DND-41 (cell line): ENCODE data around the gene LYST.

Experiments
- EZH2 ChIP-seq: IDR thresholded peaks from 3 replicates; pipeline ENCODE4 v1.6.1; 2012; ENCODE audit warnings: borderline replicate concordance, low read depth, mild to moderate bottlenecking, moderate library complexity, low read length, inconsistent platforms; ENCODE audit not compliant: severe bottlenecking
- TF ChIP-seq, protein P1 (sequence below): IDR thresholded peaks from 2 replicates; pipeline ENCODE4 v1.5.1; 2012; ENCODE audit warnings: borderline replicate concordance, low read length, moderate library complexity, mild to moderate bottlenecking; ENCODE audit not compliant: poor library complexity, severe bottlenecking; ENCODE audit errors: extremely low read depth

DNA sequence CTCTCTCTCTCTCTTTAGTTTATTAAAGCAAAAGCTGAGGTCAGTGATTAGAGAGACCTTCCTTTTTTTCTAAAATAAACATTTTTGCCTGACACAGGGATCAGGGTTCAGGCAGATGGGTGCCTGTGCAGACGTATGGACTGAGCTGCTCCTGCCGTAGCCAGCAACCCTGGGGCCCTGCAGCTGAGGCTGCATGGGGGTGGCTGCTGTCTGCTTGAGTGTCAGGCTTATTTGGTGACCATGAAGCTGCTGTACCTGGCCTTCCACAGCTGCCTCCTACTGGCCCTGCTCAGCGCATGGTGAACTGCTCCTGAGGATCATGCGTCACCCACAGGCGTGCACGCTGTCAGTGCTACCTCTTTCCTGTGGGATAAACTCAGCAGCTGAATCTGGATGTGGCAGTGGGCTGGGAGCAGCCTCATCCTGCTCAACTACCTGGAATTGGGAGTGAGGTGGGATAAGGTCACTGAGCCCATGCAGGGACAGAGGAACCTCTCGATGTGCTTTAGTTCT lies 252.2 kb downstream of the LYST start:
- TF ChIP-seq EZH2 = no peak
- TF ChIP-seq, protein P1, sequence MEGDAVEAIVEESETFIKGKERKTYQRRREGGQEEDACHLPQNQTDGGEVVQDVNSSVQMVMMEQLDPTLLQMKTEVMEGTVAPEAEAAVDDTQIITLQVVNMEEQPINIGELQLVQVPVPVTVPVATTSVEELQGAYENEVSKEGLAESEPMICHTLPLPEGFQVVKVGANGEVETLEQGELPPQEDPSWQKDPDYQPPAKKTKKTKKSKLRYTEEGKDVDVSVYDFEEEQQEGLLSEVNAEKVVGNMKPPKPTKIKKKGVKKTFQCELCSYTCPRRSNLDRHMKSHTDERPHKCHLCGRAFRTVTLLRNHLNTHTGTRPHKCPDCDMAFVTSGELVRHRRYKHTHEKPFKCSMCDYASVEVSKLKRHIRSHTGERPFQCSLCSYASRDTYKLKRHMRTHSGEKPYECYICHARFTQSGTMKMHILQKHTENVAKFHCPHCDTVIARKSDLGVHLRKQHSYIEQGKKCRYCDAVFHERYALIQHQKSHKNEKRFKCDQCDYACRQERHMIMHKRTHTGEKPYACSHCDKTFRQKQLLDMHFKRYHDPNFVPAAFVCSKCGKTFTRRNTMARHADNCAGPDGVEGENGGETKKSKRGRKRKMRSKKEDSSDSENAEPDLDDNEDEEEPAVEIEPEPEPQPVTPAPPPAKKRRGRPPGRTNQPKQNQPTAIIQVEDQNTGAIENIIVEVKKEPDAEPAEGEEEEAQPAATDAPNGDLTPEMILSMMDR = no peak
